Activated T-helper 1 cell treated with anti-CD3 and anti-CD28 coated beads, Interleukin-12 subunit alpha, Interleukin-12 subunit beta, Interleukin-2, Interleukin-4 antibody, amounts not matched to agents 30 ng/mL and 10 ng/mL and 1 ng/mL, durations not matched to agents 14 hours and 24 hours and 36 hours (primary cell): ENCODE results near the gene ABHD12. TPM values are rescaled to one million over a fixed set of nuclear protein-coding genes. Genes with fewer than 3 reads are reported as not detected.

Experiments
- DNase-seq: peaks from one replicate; pipeline ENCODE4 v3.0.0; 2021; ENCODE audit warnings: low spot score
- H3K27ac Mint-ChIP-seq: one replicate; pipeline ENCODE4 v1.8.0; 2021; ENCODE audit warnings: mild to moderate bottlenecking, mixed read lengths
- H3K27me3 Mint-ChIP-seq: one replicate; pipeline ENCODE4 v1.8.0; 2022; ENCODE audit warnings: mild to moderate bottlenecking, moderate library complexity, mixed read lengths; ENCODE audit not compliant: insufficient read depth
- H3K36me3 Mint-ChIP-seq: one replicate; pipeline ENCODE4 v1.8.0; 2021; ENCODE audit warnings: low read depth, mixed read lengths
- H3K4me1 Mint-ChIP-seq: one replicate; pipeline ENCODE4 v1.8.0; 2021; ENCODE audit warnings: low read depth, mixed read lengths
- H3K4me3 Mint-ChIP-seq: one replicate; pipeline ENCODE4 v1.8.0; 2021; ENCODE audit warnings: mild to moderate bottlenecking, moderate library complexity, mixed read lengths
- H3K9me3 Mint-ChIP-seq: one replicate; pipeline ENCODE4 v1.8.0; 2021; ENCODE audit warnings: mixed read lengths
- intact Hi-C: fragments of 100-400 bp; cut with micrococcal nuclease; formaldehyde crosslinking; loops from one replicate; pipeline ENCODE4 v1.15.1; 2024
- total RNA-seq: library from RNA; stranded (reverse); gene quantifications from 2 replicates; pipeline ENCODE4 v1.2.3, GENCODE V29; 2022

The ABHD12 gene
- total RNA-seq, 1 donor from 2014 or later = 37.6 TPM

GRCh38 chr20:25360631-25361286, 29.9 kb downstream of the ABHD12 start:
- Mint-ChIP-seq H3K4me1 (peaks cover 21% of the 10 kb centered on the region), H3K4me3 (no peak overlapping the region), H3K36me3 (peaks cover 2% of the 10 kb centered on the region), H3K9me3 (no peaks in the 10 kb centered on the region), H3K27me3 (no peaks in the 10 kb centered on the region), H3K27ac (no peak overlapping the region)
- DNase-seq = no peak
- intact Hi-C loops = no loop called here

- no peaks in the 10 kb centered on the region for H3K9me3 Mint-ChIP-seq
- peaks cover 35% of the 10 kb centered on the region for H3K4me1 Mint-ChIP-seq
- no peaks in the 10 kb centered on the region for H3K36me3 Mint-ChIP-seq
- intact Hi-C loops = no loop called here
- no peak for DNase-seq
- no peak overlapping the region for H3K4me3 Mint-ChIP-seq
- no peak overlapping the region for H3K27ac Mint-ChIP-seq
- H3K27me3 Mint-ChIP-seq = no peaks in the 10 kb centered on the region
Measured at GRCh38 chr20:25356271-25356933, 34.2 kb downstream of the ABHD12 start.

DNA sequence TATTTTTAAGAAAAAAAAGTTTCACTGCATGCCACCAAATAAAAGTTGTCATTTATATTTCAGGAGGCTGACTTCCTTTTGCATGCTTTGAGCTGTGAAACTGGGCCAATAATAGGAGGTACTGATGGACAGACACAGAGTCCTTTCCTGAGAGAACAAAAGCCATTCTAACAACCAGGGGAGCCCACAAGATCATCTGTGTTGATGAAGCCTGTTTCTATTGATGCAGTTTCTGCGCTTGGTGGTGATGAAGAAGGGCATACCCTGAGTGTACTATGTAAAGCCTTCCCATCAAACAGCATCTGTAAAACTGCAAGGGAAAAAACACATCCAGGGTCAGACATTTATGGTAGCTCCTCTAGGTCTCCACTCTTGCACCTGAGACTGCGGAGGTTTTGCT, 34.8 kb downstream of the ABHD12 start:
- Mint-ChIP-seq H3K9me3 (no peaks in the 10 kb centered on the region), H3K27me3 (no peaks in the 10 kb centered on the region), H3K4me1 (peaks cover 35% of the 10 kb centered on the region), H3K27ac (no peak overlapping the region), H3K36me3 (no peaks in the 10 kb centered on the region), H3K4me3 (no peak overlapping the region)
- no peak for DNase-seq
- intact Hi-C loops = no loop called here

DNA sequence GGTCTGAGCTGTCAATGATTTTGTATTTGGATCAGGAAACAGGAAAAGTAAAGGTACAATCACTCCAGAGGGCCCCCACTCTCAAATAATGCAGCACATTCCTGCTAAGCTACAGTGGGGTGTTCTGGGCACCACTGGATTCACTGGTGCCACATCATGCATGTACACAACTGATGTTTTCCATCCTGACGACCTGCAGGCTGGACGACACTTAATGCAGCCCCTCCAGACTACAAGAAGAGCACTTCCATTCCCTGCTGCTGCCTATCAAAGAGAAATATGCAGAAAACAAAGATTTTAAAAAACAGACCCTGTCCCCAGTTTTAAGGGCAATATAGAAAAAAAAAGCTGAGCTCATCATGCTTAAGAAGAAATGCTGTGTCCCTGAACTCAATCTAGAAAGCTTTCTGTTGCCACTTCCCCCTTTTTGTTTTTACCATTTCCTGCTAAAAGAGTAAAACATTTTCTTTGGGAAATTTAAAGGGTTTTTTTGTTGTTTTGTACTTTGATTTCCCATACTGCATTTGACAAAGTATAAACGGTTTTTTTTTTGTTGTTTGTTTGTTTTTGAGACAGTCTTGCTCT, 35.5 kb downstream of the ABHD12 start:
- Mint-ChIP-seq H3K27me3 (no peaks in the 10 kb centered on the region), H3K4me1 (peaks cover 35% of the 10 kb centered on the region), H3K27ac (no peak overlapping the region), H3K36me3 (no peaks in the 10 kb centered on the region), H3K4me3 (no peak overlapping the region), H3K9me3 (no peaks in the 10 kb centered on the region)
- no peak for DNase-seq
- intact Hi-C loops = no loop called here

DNA sequence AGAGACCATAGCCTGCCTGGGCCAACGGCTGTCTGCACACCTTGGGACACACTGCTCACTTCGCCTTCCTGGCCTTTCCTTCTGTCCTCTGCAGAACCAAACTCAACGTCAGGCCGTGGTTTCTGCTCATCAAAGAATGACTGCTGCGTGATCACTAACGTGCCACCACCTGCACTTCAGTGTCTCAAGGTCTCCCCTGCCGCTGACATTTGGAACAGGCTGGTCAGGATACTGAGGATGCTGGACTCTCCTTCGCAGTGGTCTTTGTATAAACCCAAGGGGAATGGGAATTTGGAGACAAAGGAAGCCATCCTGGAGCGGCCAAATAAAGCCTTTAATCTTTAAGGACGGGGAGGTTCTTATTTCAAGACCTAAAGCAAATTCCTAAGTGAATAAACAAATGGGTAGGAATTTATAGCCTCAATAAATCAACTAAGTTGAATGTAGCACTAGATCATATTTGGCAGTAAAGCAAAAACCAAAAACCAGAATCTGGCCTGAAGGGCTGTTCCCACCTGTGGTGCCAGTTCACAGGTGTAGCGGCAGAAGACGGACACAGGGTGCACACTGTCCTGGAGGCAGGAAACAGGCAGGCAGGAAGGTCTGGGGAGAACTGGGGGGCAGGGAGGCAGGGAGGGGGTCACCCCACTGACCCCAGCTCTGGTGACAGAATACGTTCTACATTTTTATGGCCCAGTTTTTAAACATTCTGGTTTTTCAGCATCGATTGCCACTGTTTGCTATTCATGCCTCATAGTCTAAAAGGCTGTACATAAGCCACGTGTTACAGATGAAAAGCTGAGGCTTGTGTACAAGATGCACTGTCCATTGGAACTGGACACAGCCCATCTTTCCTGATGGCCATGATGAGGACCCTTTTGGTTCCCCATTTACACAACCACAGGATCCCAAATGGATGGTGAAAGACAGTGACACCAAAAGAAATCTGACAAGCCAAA, 36.6 kb downstream of the ABHD12 start:
- H3K27me3 Mint-ChIP-seq = peaks cover 1% of the 10 kb centered on the region
- no peak overlapping the region for H3K4me3 Mint-ChIP-seq
- no peak for DNase-seq
- intact Hi-C loops = no loop called here
- H3K9me3 Mint-ChIP-seq = no peaks in the 10 kb centered on the region
- no peaks in the 10 kb centered on the region for H3K36me3 Mint-ChIP-seq
- no peak overlapping the region for H3K27ac Mint-ChIP-seq
- peaks cover 35% of the 10 kb centered on the region for H3K4me1 Mint-ChIP-seq

DNA sequence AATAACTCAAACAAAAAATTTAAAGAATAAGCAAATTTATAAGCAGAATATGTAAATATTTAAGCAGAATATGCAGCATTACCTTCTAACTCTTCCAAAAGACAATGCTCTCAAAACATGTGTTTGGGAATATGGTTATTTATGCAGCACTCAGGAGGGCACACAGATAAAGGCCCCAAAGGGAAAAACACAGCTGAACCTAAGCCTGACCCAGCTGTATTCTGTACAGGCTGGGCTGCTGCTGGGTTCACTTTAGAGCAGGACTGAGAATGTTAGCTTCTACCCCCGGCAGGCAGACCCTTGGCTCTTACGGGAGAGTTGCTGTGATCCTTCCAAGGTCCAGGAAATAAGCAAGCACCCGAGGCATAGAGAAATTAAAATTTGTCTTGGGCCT, 37.3 kb downstream of the ABHD12 start:
- intact Hi-C loops = no loop called here
- H3K36me3 Mint-ChIP-seq = no peaks in the 10 kb centered on the region
- H3K9me3 Mint-ChIP-seq = no peaks in the 10 kb centered on the region
- H3K27ac Mint-ChIP-seq = no peak overlapping the region
- no peak for DNase-seq
- peaks cover 35% of the 10 kb centered on the region for H3K4me1 Mint-ChIP-seq
- peaks cover 1% of the 10 kb centered on the region for H3K27me3 Mint-ChIP-seq
- no peak overlapping the region for H3K4me3 Mint-ChIP-seq

DNA sequence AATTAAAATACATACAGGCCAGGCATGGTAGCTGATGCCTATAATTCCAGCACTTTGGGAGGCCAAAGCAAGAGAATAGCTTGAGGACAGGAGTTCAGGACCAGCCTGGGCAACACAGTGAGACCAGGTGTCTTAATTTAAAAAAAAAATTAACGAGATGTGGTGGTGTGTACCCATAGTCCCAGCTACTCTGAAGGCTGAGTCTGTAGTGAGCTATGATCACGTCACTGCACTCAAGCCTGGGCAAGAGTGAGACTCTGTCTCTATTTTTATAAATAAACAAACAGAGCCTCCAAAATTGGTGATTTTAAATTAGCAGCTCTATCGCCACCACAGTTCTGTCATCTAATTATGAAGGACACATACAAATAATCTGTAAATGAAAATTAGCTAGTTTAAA, 37.9 kb downstream of the ABHD12 start:
- H3K36me3 Mint-ChIP-seq = no peaks in the 10 kb centered on the region
- intact Hi-C loops = no loop called here
- H3K9me3 Mint-ChIP-seq = no peaks in the 10 kb centered on the region
- no peak overlapping the region for H3K27ac Mint-ChIP-seq
- no peak overlapping the region for H3K4me3 Mint-ChIP-seq
- H3K27me3 Mint-ChIP-seq = peaks cover 3% of the 10 kb centered on the region
- no peak for DNase-seq
- H3K4me1 Mint-ChIP-seq = peaks cover 31% of the 10 kb centered on the region

DNA sequence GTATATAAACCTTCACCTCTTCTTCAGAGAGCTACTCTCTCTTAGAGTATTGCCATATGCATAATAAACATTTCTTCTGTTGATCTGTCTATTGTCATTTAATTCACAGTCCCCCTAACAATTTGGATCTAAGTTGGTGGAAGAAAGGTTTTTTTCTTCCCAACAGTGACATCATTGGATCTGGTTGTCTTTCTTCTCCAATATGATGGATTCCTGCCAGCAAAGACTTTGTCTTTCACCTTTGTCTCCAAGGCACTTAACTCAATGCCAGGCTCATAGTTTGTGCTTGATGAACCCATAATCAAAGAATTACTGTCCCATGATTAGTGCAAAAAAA, 39.6 kb downstream of the ABHD12 start:
- H3K4me1 Mint-ChIP-seq = peaks cover 26% of the 10 kb centered on the region
- intact Hi-C loops = no loop called here
- no peak for DNase-seq
- H3K27ac Mint-ChIP-seq = no peak overlapping the region
- H3K36me3 Mint-ChIP-seq = no peaks in the 10 kb centered on the region
- no peak overlapping the region for H3K4me3 Mint-ChIP-seq
- no peaks in the 10 kb centered on the region for H3K9me3 Mint-ChIP-seq
- H3K27me3 Mint-ChIP-seq = peaks cover 3% of the 10 kb centered on the region

GRCh38 chr20:25346349-25346748, 44.3 kb downstream of the ABHD12 start:
- no peak overlapping the region for H3K27ac Mint-ChIP-seq
- peaks cover 32% of the 10 kb centered on the region for H3K4me1 Mint-ChIP-seq
- peak; percentile 42 for DNase-seq
- H3K4me3 Mint-ChIP-seq = peak overlapping the region; percentile 5
- H3K36me3 Mint-ChIP-seq = peaks cover 6% of the 10 kb centered on the region
- peaks cover 3% of the 10 kb centered on the region for H3K27me3 Mint-ChIP-seq
- H3K9me3 Mint-ChIP-seq = no peaks in the 10 kb centered on the region
- intact Hi-C loops = no loop called here

- H3K4me3 Mint-ChIP-seq = no peak overlapping the region
- intact Hi-C loops = loop anchor here (2.0 kb wide), 1 partner anchor 45 kb away; the partner anchor contains the start of gene ABHD12
- H3K4me1 Mint-ChIP-seq = peaks cover 32% of the 10 kb centered on the region
- no peak overlapping the region for H3K27ac Mint-ChIP-seq
- peaks cover 6% of the 10 kb centered on the region for H3K36me3 Mint-ChIP-seq
- DNase-seq = no peak
- H3K27me3 Mint-ChIP-seq = peaks cover 3% of the 10 kb centered on the region
- H3K9me3 Mint-ChIP-seq = no peaks in the 10 kb centered on the region
Measured at GRCh38 chr20:25345721-25346120, 44.9 kb downstream of the ABHD12 start.

GRCh38 chr20:25344634-25345033, 46.0 kb downstream of the ABHD12 start:
- H3K27ac Mint-ChIP-seq = no peak overlapping the region

DNA sequence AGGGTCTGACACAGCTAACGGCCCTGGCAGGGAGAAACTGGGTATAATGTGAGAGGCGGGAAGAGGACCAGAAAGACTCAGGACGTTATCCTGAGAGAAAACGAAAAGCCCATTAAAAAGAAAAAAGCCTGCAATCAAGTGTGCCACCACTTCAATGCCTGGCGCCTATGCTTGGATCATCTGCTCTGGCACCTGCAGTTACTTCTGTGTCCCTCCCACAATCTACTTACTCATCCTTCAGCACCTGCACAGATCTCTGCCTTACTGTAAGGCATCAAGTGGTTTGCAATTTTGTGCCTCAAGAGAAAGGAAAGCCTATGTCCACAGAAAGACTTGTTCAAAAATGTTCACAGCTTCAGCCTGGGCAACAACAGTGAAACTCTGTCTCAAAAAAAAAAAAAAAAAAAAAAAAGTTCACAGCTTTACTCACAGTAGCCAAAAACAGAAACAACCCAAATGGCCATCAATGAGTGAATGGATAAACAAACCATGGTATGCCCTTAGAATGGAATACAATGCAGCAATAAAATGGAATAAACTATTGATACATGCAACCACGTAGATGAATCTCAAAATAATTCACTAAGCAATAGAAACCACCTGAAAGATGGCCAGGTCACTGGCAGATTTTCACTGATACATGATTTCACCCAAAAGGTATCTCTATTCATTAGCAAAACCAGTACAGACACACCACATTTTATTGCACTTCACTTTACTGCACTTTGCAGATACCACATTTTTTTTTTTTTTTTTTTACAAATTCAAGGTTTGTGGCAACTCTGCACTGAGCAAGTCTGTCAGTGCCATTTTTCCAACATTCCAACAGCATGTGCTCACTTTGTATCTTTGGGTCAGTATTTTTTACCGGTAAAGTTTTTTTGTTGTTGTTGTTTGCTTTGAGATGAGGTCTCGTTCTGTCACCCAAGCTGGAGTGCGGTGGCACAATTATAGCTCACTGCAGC, 48.6 kb downstream of the ABHD12 start:
- DNase-seq = no peak
- no peak overlapping the region for H3K4me3 Mint-ChIP-seq
- no peaks in the 10 kb centered on the region for H3K27me3 Mint-ChIP-seq
- intact Hi-C loops = no loop called here
- H3K27ac Mint-ChIP-seq = no peak overlapping the region
- H3K9me3 Mint-ChIP-seq = no peaks in the 10 kb centered on the region
- peaks cover 31% of the 10 kb centered on the region for H3K4me1 Mint-ChIP-seq
- H3K36me3 Mint-ChIP-seq = peaks cover 11% of the 10 kb centered on the region

More at GRCh38 chr20:25344634-25345033, 46.0 kb downstream of the ABHD12 start:
- Mint-ChIP-seq H3K27me3 (peaks cover 3% of the 10 kb centered on the region), H3K9me3 (no peaks in the 10 kb centered on the region), H3K4me1 (peaks cover 32% of the 10 kb centered on the region), H3K36me3 (peaks cover 6% of the 10 kb centered on the region), H3K4me3 (no peak overlapping the region)
- intact Hi-C loops = loop anchor here (2.0 kb wide), 1 partner anchor 46 kb away; the partner anchor contains the start of gene ABHD12
- DNase-seq = no peak
